NCI-H2227 treated with DMSO at 0.1 percent for 48 hours (cell line): ENCODE measurements around the gene MRRF.

Experiments
- DNase-seq: peaks from one replicate; lab custom pipeline; 2025; lab: John Stamatoyannopoulos, UW

The MRRF gene

GRCh38 chr9:122264360-122265148 lies at the start of gene MRRF, which contains the start of gene RBM18:
Gene MRRF (plus strand): TSS chr9:122264882. CDS start chr9:122270892, 6,010 bp downstream.
Gene RBM18 (minus strand): TSS chr9:122264840. CDS start chr9:122261492, 3,348 bp downstream.
- DNase-seq: peak; percentile 73

GRCh38 chr9:122215663-122216062 lies 49.0 kb upstream of the MRRF start:
- no peak for DNase-seq

DNA sequence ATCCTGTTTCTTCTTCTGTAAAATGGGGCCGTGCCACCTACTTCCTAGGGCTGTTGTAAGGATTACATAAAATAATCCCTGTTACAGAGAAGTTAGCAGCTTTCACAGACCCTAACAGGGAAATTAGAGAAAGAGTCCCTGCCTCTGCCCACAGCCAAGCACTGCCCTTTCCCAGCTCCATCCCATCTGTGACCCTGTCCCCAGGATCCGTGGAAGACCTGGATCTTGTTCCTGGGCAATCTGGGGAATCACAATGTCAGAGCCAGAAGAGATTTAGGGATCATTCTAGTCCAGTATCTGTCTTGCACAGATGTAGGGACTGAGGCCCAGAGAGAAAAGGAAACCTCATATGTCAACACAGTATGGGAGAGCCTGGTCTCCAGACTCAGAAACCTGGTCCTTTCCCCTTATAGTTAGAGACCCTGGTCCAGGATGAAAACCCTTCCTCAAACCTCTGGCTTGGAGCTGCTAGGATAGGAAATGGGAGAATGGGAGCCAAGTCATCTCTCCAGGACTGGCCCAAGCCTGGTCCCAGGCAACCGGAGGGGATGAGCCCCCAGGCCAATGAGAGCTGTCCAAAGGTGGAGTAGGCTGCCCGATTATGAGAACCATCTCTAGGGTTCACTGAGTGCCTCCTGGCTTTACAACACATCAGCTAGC lies 48.4 kb upstream of the MRRF start:
- DNase-seq: no peak

DNA sequence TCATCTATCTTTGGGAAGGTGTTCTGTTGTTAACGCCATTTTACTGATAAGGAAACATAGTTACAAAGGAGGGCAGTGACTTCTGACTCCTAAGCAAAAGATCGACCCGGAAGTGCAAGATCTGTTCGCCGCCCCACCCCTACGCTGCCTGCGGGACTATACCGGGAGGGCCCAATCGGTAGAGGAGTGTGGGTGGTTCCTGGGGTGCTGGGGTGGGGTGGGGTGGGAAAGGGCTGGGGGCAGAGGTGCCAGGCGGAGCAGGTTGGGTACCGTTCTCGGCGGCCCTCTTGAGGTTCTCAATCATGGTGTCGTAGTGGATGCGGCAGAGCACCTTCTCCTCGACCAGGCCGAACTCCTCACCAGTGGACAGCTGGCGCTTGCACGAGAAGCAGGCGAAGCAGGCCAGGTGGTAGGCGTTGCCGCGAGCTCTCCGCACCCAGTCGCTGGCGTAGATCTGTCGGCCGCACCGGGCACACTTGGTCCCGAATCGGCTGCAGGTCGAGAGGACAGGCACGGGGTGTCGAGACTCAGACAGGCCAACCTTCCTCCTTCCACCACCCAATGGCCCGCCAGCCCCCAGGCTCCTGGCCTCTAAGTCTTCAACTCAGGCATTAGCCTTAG lies 47.8 kb upstream of the MRRF start:
- DNase-seq: no peak

- DNase-seq: no peak
These were observed 47.0 kb upstream of the MRRF start for GRCh38 chr9:122217640-122218039.

GRCh38 chr9:122218071-122218934 lies 46.4 kb upstream of the MRRF start:
- DNase-seq: no peak

GRCh38 chr9:122218935-122219855 lies 45.5 kb upstream of the MRRF start:
- no peak for DNase-seq

- no peak for DNase-seq
These were observed 44.6 kb upstream of the MRRF start for GRCh38 chr9:122219856-122220672.

- no peak for DNase-seq
These were observed 44.0 kb upstream of the MRRF start for GRCh38 chr9:122220673-122221182.

- no peak for DNase-seq
These were observed 43.4 kb upstream of the MRRF start for GRCh38 chr9:122221183-122221811.

GRCh38 chr9:122222791-122223190 lies 41.9 kb upstream of the MRRF start:
- no peak for DNase-seq

GRCh38 chr9:122223435-122223834 lies 41.2 kb upstream of the MRRF start:
- DNase-seq: no peak

DNA sequence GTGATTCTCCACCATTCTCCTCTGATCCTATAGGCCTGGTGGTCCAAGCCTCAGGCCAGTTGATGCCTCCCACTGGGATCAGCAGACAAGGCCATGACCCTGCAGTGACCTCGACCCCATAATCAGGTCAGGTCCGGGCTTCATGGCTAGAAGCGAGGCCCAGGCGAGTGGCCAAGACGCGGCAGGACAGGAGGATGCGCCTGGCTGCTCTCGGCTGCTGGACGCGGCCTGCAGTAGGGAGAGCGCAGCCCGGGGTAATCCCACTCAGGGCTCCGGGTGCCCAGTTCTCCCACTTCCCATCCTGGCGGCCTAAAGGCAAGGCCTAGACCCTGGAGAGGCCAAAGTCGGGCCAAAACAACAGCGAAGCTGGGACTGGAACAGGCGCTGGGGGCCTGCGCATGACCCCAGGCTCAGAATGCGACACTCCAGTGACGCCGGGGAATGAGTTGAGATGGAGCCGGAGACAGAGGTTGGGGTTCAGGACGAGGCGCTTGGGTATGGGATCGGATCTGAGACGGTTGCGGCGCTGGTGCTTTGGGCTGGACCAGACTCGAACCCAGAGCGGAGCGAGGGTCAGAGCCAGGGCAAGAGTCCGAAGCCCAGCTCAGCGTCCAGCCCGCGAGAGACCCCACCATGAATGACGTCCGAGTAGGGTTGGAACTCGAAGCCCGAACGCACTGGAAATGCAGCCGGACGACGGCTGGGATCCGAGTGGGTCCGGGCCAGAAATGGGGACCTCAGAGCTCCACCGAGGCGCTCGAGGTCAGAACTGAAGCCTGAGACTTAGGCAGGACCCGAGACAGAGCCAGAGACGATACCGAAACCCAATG lies 39.2 kb upstream of the MRRF start:
- DNase-seq: no peak

GRCh38 chr9:122226142-122226757 lies 38.4 kb upstream of the MRRF start:
- DNase-seq: no peak

DNA sequence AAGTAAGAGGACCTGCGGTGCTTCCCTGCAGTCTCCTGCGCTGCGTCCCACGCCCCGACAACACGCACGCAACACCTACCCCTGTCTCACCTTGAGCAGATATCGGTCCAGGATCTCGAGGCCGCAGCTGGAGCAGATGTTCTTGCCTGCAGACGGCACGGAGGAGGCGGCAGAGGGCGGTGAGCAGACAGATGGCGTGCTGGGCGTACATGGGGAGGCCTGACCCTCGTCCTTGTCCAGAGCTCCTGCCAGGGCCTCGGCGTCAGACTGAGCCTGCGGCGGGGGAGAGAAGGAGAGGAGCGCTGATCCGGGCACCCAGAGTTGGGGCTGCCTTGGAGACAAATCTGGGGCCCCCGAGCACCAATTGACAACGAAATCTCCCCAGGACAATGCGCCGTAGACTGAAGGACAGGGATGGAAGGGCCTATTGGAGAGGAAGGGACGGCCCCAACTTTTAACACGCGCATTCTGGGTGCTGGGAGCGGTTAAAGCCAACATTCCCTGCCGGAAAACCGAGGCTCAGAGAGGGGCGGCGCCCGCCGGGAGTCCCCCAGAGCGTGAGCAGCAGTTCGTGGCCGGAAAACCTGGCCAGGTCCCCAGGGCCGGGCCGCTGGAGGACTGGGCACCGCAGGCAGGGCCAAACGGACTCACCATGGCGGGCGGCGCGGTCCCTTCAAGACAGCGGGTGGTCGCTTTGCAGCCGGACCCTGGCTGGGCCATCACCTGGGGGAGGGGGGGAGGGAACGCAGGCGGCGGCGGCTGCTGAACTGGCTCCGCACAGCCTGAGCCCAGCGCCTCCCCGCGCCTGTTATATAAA lies 37.7 kb upstream of the MRRF start:
- no peak for DNase-seq

- peak; percentile 25 for DNase-seq
These were observed 37.1 kb upstream of the MRRF start for GRCh38 chr9:122227575-122227900.

DNA sequence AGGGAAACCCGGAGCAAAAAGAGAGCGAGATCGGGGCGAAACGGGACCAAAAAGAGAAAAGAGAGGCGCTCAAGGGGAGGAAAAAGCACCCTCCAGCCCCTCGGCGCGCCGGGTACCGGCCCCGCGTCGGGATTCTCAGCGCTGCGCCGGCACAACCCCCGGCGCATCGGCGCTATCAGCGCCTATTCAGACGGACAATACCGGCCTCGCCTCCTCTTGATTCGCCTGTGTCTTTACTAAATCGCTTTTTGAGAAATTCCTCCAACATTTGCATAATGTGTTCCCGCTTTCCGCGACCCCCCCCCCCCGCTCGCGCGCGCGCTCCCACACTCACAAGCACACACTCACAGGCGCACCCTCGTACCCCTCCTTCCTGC lies 36.5 kb upstream of the MRRF start:
- DNase-seq: no peak
